Loucy (cell line): Measurements from ENCODE around the gene COL4A5.
A peak's percentile ranks its signal among the peaks of the same experiment; 100 is the strongest.

Source experiments
- H2AFZ ChIP-seq: fragments of 200-600 bp; sonication (generic); 2 replicates; pipeline ENCODE4 v1.6.0; 2016; ENCODE audit warnings: antibody characterized with exemption, mild to moderate bottlenecking, low read length, moderate library complexity
- H3F3A ChIP-seq: fragments of 200-600 bp; 2 replicates; pipeline ENCODE4 v1.6.0; 2016; ENCODE audit warnings: antibody characterized with exemption, low read depth, mild to moderate bottlenecking
- H3K27me3 ChIP-seq: fragments of 200-600 bp; sonication (generic); 2 replicates; pipeline ENCODE4 v1.6.1; 2014; ENCODE audit warnings: low read length, mild to moderate bottlenecking; ENCODE audit not compliant: insufficient read depth, poor library complexity, severe bottlenecking
- H3K36me3 ChIP-seq: fragments of 200-600 bp; sonication (generic); 2 replicates; pipeline ENCODE4 v1.6.1; 2016; ENCODE audit warnings: low read length; ENCODE audit not compliant: insufficient read depth
- H3K4me1 ChIP-seq: fragments of 200-600 bp; sonication (generic); 2 replicates; pipeline ENCODE4 v1.5.1; 2014; ENCODE audit warnings: low read length, mild to moderate bottlenecking; ENCODE audit not compliant: insufficient read depth, poor library complexity, severe bottlenecking
- H3K4me2 ChIP-seq: fragments of 200-600 bp; sonication (generic); 2 replicates; pipeline ENCODE4 v1.6.0; 2014; ENCODE audit warnings: antibody characterized with exemption, low read length, low read depth, mild to moderate bottlenecking; ENCODE audit not compliant: poor library complexity, severe bottlenecking
- H3K4me3 ChIP-seq: fragments of 200-600 bp; sonication (generic); 2 replicates; pipeline ENCODE4 v1.5.1; 2014; ENCODE audit warnings: low read length, mild to moderate bottlenecking, mixed read lengths; ENCODE audit not compliant: poor library complexity, severe bottlenecking
- H3K79me2 ChIP-seq: fragments of 200-600 bp; sonication (generic); 2 replicates; pipeline ENCODE4 v1.6.1; 2014; ENCODE audit warnings: low read length; ENCODE audit not compliant: insufficient read depth
- H3K9ac ChIP-seq: fragments of 200-600 bp; sonication (generic); 2 replicates; pipeline ENCODE4 v1.6.0; 2014; ENCODE audit warnings: mild to moderate bottlenecking, low read depth, low read length, moderate library complexity; ENCODE audit not compliant: poor library complexity, severe bottlenecking
- H3K9me2 ChIP-seq: fragments of 200-600 bp; sonication (generic); replicated peaks from 2 replicates; pipeline ENCODE4 v1.6.1; 2016; ENCODE audit warnings: low read depth, low read length, mixed read lengths
- H3K9me3 ChIP-seq: fragments of 200-600 bp; sonication (generic); 2 replicates; pipeline ENCODE4 v1.6.1; 2014; ENCODE audit warnings: mild to moderate bottlenecking, antibody characterized with exemption, low read length, low read depth; ENCODE audit not compliant: insufficient read depth
- H4K20me1 ChIP-seq: fragments of 200-600 bp; sonication (generic); 2 replicates; pipeline ENCODE4 v1.6.0; 2014; ENCODE audit warnings: antibody characterized with exemption, low read length, mild to moderate bottlenecking; ENCODE audit not compliant: insufficient read depth, poor library complexity, severe bottlenecking
- CTCF ChIP-seq: fragments of 200-600 bp; sonication (generic); conservative IDR thresholded peaks from 2 replicates; pipeline ENCODE4 v1.5.1; 2014; ENCODE audit warnings: mild to moderate bottlenecking, antibody characterized with exemption, low read length
- EZH2phosphoT487 ChIP-seq: fragments of 200-600 bp; IDR thresholded peaks from 2 replicates; pipeline ENCODE4 v1.6.1; 2018; ENCODE audit warnings: antibody characterized with exemption, mild to moderate bottlenecking, moderate library complexity, borderline replicate concordance

The COL4A5 gene

GRCh38 chrX:108511721-108512120 is 72.1 kb downstream of the COL4A5 start:
- Histone ChIP-seq H3F3A (no peaks in the 10 kb centered on the region), H3K79me2 (no peaks in the 10 kb centered on the region), H3K4me1 (no peaks in the 10 kb centered on the region), H4K20me1 (no peaks in the 10 kb centered on the region), H2AFZ (no peak overlapping the region), H3K36me3 (no peaks in the 10 kb centered on the region), H3K27me3 (no peaks in the 10 kb centered on the region), H3K9ac (no peak overlapping the region), H3K9me2 (no peaks in the 10 kb centered on the region), H3K4me3 (no peak overlapping the region), H3K9me3 (no peaks in the 10 kb centered on the region), H3K4me2 (no peak overlapping the region)
- no peak for TF ChIP-seq EZH2phosphoT487

GRCh38 chrX:108516184-108516583 is 76.5 kb downstream of the COL4A5 start:
- Histone ChIP-seq H3K9ac (no peak overlapping the region), H3K4me1 (no peaks in the 10 kb centered on the region), H3K4me3 (no peak overlapping the region), H3K79me2 (no peaks in the 10 kb centered on the region), H4K20me1 (no peaks in the 10 kb centered on the region), H3K27me3 (no peaks in the 10 kb centered on the region), H3F3A (no peaks in the 10 kb centered on the region), H3K9me2 (no peaks in the 10 kb centered on the region), H3K36me3 (no peaks in the 10 kb centered on the region), H3K4me2 (no peak overlapping the region), H3K9me3 (no peaks in the 10 kb centered on the region), H2AFZ (no peak overlapping the region)
- TF ChIP-seq EZH2phosphoT487 (no peak), CTCF (no peak)

- H3K9ac ChIP-seq: no peak overlapping the region
- no peaks in the 10 kb centered on the region for H3K9me2 ChIP-seq
- H4K20me1 ChIP-seq: no peaks in the 10 kb centered on the region
- H3F3A ChIP-seq: no peaks in the 10 kb centered on the region
- no peaks in the 10 kb centered on the region for H3K4me1 ChIP-seq
- no peaks in the 10 kb centered on the region for H3K9me3 ChIP-seq
- no peaks in the 10 kb centered on the region for H3K36me3 ChIP-seq
- no peaks in the 10 kb centered on the region for H3K27me3 ChIP-seq
- H3K4me3 ChIP-seq: no peak overlapping the region
- no peak overlapping the region for H2AFZ ChIP-seq
- H3K79me2 ChIP-seq: no peaks in the 10 kb centered on the region
- TF ChIP-seq EZH2phosphoT487: no peak
- no peak for TF ChIP-seq CTCF
- no peak overlapping the region for H3K4me2 ChIP-seq
These were observed 88.1 kb downstream of the COL4A5 start for GRCh38 chrX:108527724-108528123.

- Histone ChIP-seq H2AFZ (no peak overlapping the region), H3K4me1 (no peaks in the 10 kb centered on the region), H3K79me2 (no peaks in the 10 kb centered on the region), H3K9me3 (no peaks in the 10 kb centered on the region), H3F3A (no peaks in the 10 kb centered on the region), H3K9me2 (no peaks in the 10 kb centered on the region), H4K20me1 (no peaks in the 10 kb centered on the region), H3K9ac (no peak overlapping the region), H3K4me2 (no peak overlapping the region), H3K4me3 (no peak overlapping the region), H3K36me3 (no peaks in the 10 kb centered on the region), H3K27me3 (no peaks in the 10 kb centered on the region)
- TF ChIP-seq EZH2phosphoT487 (no peak), CTCF (peak; percentile 57)
These were observed 97.4 kb downstream of the COL4A5 start for GRCh38 chrX:108537005-108537404.
